Keratinocyte (primary cell): Measurements from ENCODE around the gene CYP26A1. TPM values are rescaled to one million over a fixed set of nuclear protein-coding genes. Genes with fewer than 3 reads are reported as not detected.

Experiments used
- DNase-seq: peaks from one replicate; pipeline ENCODE4 v3.0.0-alpha.2; 2011; ENCODE audit warnings: low read depth, missing footprints, low spot score
- FAIRE-seq: peaks from 2 replicates; lab custom pipeline; 2011; peaks lifted over from hg19 to GRCh38; lab: Jason Lieb, UNC
- H2AFZ ChIP-seq: 2 replicates; pipeline ENCODE4 v1.6.0; 2012; ENCODE audit warnings: low read length, control low read depth, inconsistent platforms; ENCODE audit not compliant: control insufficient read depth
- H3K27ac ChIP-seq: 2 replicates; pipeline ENCODE4 v1.5.1; 2011; ENCODE audit warnings: low read length; ENCODE audit not compliant: control insufficient read depth, insufficient read depth
- H3K27me3 ChIP-seq: 3 replicates; pipeline ENCODE4 v1.6.0; 2011; ENCODE audit warnings: low read length; ENCODE audit not compliant: control insufficient read depth, insufficient read depth; ENCODE audit errors: extremely low read depth
- H3K36me3 ChIP-seq, 2 experiments: 2 replicates in 1 of 2; 3 replicates in 1 of 2; pipeline ENCODE4 v1.5.1; 2011; ENCODE audit warnings: low read length in 2 of 2, mild to moderate bottlenecking in 1 of 2; ENCODE audit not compliant: control insufficient read depth in 2 of 2, insufficient read depth in 2 of 2; ENCODE audit errors: extremely low read depth in 1 of 2
- H3K4me1 ChIP-seq: 3 replicates; pipeline ENCODE4 v1.5.1; 2011; ENCODE audit warnings: low read length; ENCODE audit not compliant: control insufficient read depth, insufficient read depth; ENCODE audit errors: extremely low read depth
- H3K4me2 ChIP-seq: 3 replicates; pipeline ENCODE4 v1.6.0; 2011; ENCODE audit warnings: low read depth, low read length; ENCODE audit not compliant: control insufficient read depth, insufficient read depth; ENCODE audit errors: extremely low read depth
- H3K4me3 ChIP-seq, 3 experiments: fragments of 200-600 bp in 1 of 3; sonication (generic) in 1 of 3; 2 replicates in 2 of 3; 3 replicates in 1 of 3; pipeline ENCODE4 v1.5.1; 2011 to 2016; ENCODE audit warnings: low read length in 3 of 3, mild to moderate bottlenecking in 3 of 3, control low read depth in 2 of 3, inconsistent platforms in 1 of 3, low read depth in 1 of 3, mixed read lengths in 1 of 3, mixed run types in 1 of 3, moderate library complexity in 1 of 3; ENCODE audit not compliant: control insufficient read depth in 2 of 3, insufficient read depth in 2 of 3; ENCODE audit errors: extremely low read depth in 1 of 3
- H3K79me2 ChIP-seq: 2 replicates; pipeline ENCODE4 v1.6.0; 2012; ENCODE audit warnings: low read length; ENCODE audit not compliant: control insufficient read depth, insufficient read depth
- H3K9ac ChIP-seq: 3 replicates; pipeline ENCODE4 v1.6.0; 2011; ENCODE audit warnings: low read length; ENCODE audit not compliant: control insufficient read depth, insufficient read depth; ENCODE audit errors: extremely low read depth
- H3K9me1 ChIP-seq: 3 replicates; pipeline ENCODE4 v1.6.0; 2011; ENCODE audit warnings: low read length; ENCODE audit not compliant: control insufficient read depth, insufficient read depth; ENCODE audit errors: extremely low read depth
- H3K9me3 ChIP-seq: 2 replicates; pipeline ENCODE4 v1.5.1; 2012; ENCODE audit warnings: low read depth, low read length; ENCODE audit not compliant: control insufficient read depth
- H4K20me1 ChIP-seq: 3 replicates; pipeline ENCODE4 v1.6.0; 2011; ENCODE audit warnings: low read length; ENCODE audit not compliant: control insufficient read depth, insufficient read depth; ENCODE audit errors: extremely low read depth
- CTCF ChIP-seq, 3 experiments: IDR thresholded peaks in 1 of 3; conservative IDR thresholded peaks in 1 of 3; optimal IDR thresholded peaks in 1 of 3; 2 replicates in 2 of 3; 3 replicates in 1 of 3; pipeline versions ENCODE3 to v1.5.1; 2011; ENCODE audit warnings: low read length in 3 of 3, mild to moderate bottlenecking in 3 of 3, moderate library complexity in 2 of 3, control low read depth in 1 of 3, inconsistent platforms in 1 of 3; ENCODE audit not compliant: insufficient read depth in 2 of 3; ENCODE audit errors: extremely low read depth in 1 of 3
- EZH2 ChIP-seq: IDR thresholded peaks from one replicate; pipeline ENCODE4 v1.6.1; 2012; ENCODE audit warnings: inconsistent platforms, mild to moderate bottlenecking, low read length, moderate library complexity
- dilution Hi-C: fragments of 300-500 bp; cut with MboI; formaldehyde crosslinking; loops from one replicate; pipeline ENCODE4 v1.7.0; 2020; ENCODE audit warnings: low sequenced_read_pairs; ENCODE audit not compliant: extremely low pct_ligation_motif_present
- polyA plus RNA-seq, 5 experiments: library from polyadenylated mRNA; depleted of rRNA in 3 of 5; stranded (reverse) in 3 of 5; stranded (forward) in 1 of 5; unstranded in 1 of 5; fragments of >200 nt; gene quantifications; 1 replicate in 1 of 5; 2 replicates in 3 of 5; 3 replicates in 1 of 5; pipeline versions ENCODE4 v1.2.1 to v1.2.3, GENCODE V29; 2011 to 2012; ENCODE audit warnings: missing spikeins in 2 of 5, low read depth in 1 of 5, low replicate concordance in 1 of 5

Gene CYP26A1
- polyA plus RNA-seq, 1 donor (not counting 4 experiments of a cell fraction or from before 2014, with no cell fraction given): not detected

- no peak overlapping the region for H3K27ac ChIP-seq
- H3K9me3 ChIP-seq: no peaks in the 10 kb centered on the region
- H3K27me3 ChIP-seq: peaks cover 7% of the 10 kb centered on the region
- no peaks in the 10 kb centered on the region for H4K20me1 ChIP-seq
- no peaks in the 10 kb centered on the region for H3K4me1 ChIP-seq
- FAIRE-seq: no peak
- H2AFZ ChIP-seq: no peak overlapping the region
- no peaks in the 10 kb centered on the region for H3K36me3 ChIP-seq
- dilution Hi-C loops: no loop called here
- TF ChIP-seq EZH2 (no peak), CTCF (optimal IDR thresholded peaks at IDR 0.05 in 1 of 3, IDR thresholded peaks at IDR 0.05 in 1 of 3, conservative IDR thresholded peaks at IDR 0.05 in 1 of 3; ENCODE audit: extremely low read depth in 1 of 3, insufficient read depth in 2 of 3, low read length in 3 of 3) (no peak)
- H3K4me3 ChIP-seq: no peak overlapping the region
- no peak for DNase-seq
- H3K9ac ChIP-seq: no peak overlapping the region
- H3K4me2 ChIP-seq: no peak overlapping the region
- H3K9me1 ChIP-seq: no peaks in the 10 kb centered on the region
- no peaks in the 10 kb centered on the region for H3K79me2 ChIP-seq
Measured at GRCh38 chr10:93091960-93092359, 18.3 kb downstream of the CYP26A1 start.

- TF ChIP-seq EZH2: no peak
- TF ChIP-seq CTCF (optimal IDR thresholded peaks at IDR 0.05 in 1 of 3, IDR thresholded peaks at IDR 0.05 in 1 of 3, conservative IDR thresholded peaks at IDR 0.05 in 1 of 3; ENCODE audit: extremely low read depth in 1 of 3, insufficient read depth in 2 of 3, low read length in 3 of 3): no peak
- dilution Hi-C loops: no loop called here
- no peak overlapping the region for H3K27ac ChIP-seq
- H3K4me1 ChIP-seq: no peaks in the 10 kb centered on the region
- no peak overlapping the region for H3K9ac ChIP-seq
- no peaks in the 10 kb centered on the region for H3K9me3 ChIP-seq
- H4K20me1 ChIP-seq: no peaks in the 10 kb centered on the region
- FAIRE-seq (no peak), DNase-seq (no peak)
- no peaks in the 10 kb centered on the region for H3K27me3 ChIP-seq
- no peaks in the 10 kb centered on the region for H3K79me2 ChIP-seq
- no peaks in the 10 kb centered on the region for H3K9me1 ChIP-seq
- no peak overlapping the region for H2AFZ ChIP-seq
- no peaks in the 10 kb centered on the region for H3K36me3 ChIP-seq
- H3K4me3 ChIP-seq: no peak overlapping the region
- no peak overlapping the region for H3K4me2 ChIP-seq
Measured at GRCh38 chr10:93095225-93095624, 21.5 kb downstream of the CYP26A1 start.
